ENCODE results near the gene PALLD. TPM values are rescaled to one million over a fixed set of nuclear protein-coding genes. Genes with fewer than 3 reads are reported as not detected.
A peak's percentile ranks its signal among the peaks of the same experiment; 100 is the strongest.

The PALLD gene
- total RNA-seq, 2 experiments from 2014 or later, result 1.5 to 3.7 TPM

- Mint-ChIP-seq H3K4me1 (peaks cover 39% of the 10 kb centered on the region), H3K27me3 (peaks cover 7% of the 10 kb centered on the region), H3K9me3 (ENCODE audit: low read depth) (peaks cover 3% of the 10 kb centered on the region), H3K4me3 (no peak overlapping the region), H3K36me3 (peaks cover 3% of the 10 kb centered on the region), H3K27ac (no peak overlapping the region)
- CTCF ChIA-PET, result no interaction called here
- DNase-seq (no peak), ATAC-seq (no peak)
These were observed 360.2 kb downstream of the PALLD start for GRCh38 chr4:168857009-168857408.

- DNase-seq, result no peak
- Mint-ChIP-seq H3K4me3 (no peak overlapping the region), H3K4me1 (peaks cover 38% of the 10 kb centered on the region), H3K36me3 (peaks cover 3% of the 10 kb centered on the region), H3K9me3 (ENCODE audit: low read depth) (peaks cover 3% of the 10 kb centered on the region), H3K27ac (no peak overlapping the region), H3K27me3 (peaks cover 7% of the 10 kb centered on the region)
- CTCF ChIA-PET, result interaction anchor here (0.7 kb wide), 1 partner anchor 25 kb away, joined by 3 read pairs; no protein-coding TSS in a partner anchor
- ATAC-seq, result no peak
These were observed 360.9 kb downstream of the PALLD start for GRCh38 chr4:168857546-168858314.

GRCh38 chr4:168859100-168859499 is 362.2 kb downstream of the PALLD start:
- Mint-ChIP-seq H3K4me3 (no peak overlapping the region), H3K36me3 (peaks cover 5% of the 10 kb centered on the region), H3K4me1 (peaks cover 38% of the 10 kb centered on the region), H3K27ac (no peak overlapping the region), H3K27me3 (peaks cover 5% of the 10 kb centered on the region), H3K9me3 (ENCODE audit: low read depth) (peaks cover 3% of the 10 kb centered on the region)
- no peak for DNase-seq
- ATAC-seq, result no peak
- CTCF ChIA-PET, result no interaction called here

- ATAC-seq (peak; percentile 65), DNase-seq (no peak)
- CTCF ChIA-PET, result no interaction called here
- no peak overlapping the region for H3K4me3 Mint-ChIP-seq
- H3K9me3 Mint-ChIP-seq (ENCODE audit: low read depth), result peaks cover 3% of the 10 kb centered on the region
- peaks cover 5% of the 10 kb centered on the region for H3K36me3 Mint-ChIP-seq
- H3K27me3 Mint-ChIP-seq, result peaks cover 5% of the 10 kb centered on the region
- H3K4me1 Mint-ChIP-seq, result peaks cover 38% of the 10 kb centered on the region
- no peak overlapping the region for H3K27ac Mint-ChIP-seq
These were observed 363.2 kb downstream of the PALLD start for GRCh38 chr4:168859888-168860694.

- Mint-ChIP-seq H3K27ac (no peak overlapping the region), H3K4me3 (no peak overlapping the region), H3K36me3 (peaks cover 2% of the 10 kb centered on the region), H3K9me3 (ENCODE audit: low read depth) (peaks cover 3% of the 10 kb centered on the region), H3K4me1 (peaks cover 38% of the 10 kb centered on the region), H3K27me3 (peaks cover 5% of the 10 kb centered on the region)
- no peak for ATAC-seq
- no peak for DNase-seq
- CTCF ChIA-PET, result no interaction called here
These were observed 364.0 kb downstream of the PALLD start for GRCh38 chr4:168860827-168861226.

- Mint-ChIP-seq H3K4me1 (peaks cover 36% of the 10 kb centered on the region), H3K9me3 (ENCODE audit: low read depth) (no peaks in the 10 kb centered on the region), H3K27me3 (peaks cover 5% of the 10 kb centered on the region), H3K27ac (peak overlapping the region; percentile 16), H3K36me3 (peaks cover 2% of the 10 kb centered on the region), H3K4me3 (no peak overlapping the region)
- no peak for DNase-seq
- ATAC-seq, result peak; percentile 43
- CTCF ChIA-PET, result no interaction called here
These were observed 367.1 kb downstream of the PALLD start for GRCh38 chr4:168863719-168864647.

- Mint-ChIP-seq H3K36me3 (peaks cover 4% of the 10 kb centered on the region), H3K27ac (no peak overlapping the region), H3K4me3 (no peak overlapping the region), H3K9me3 (ENCODE audit: low read depth) (no peaks in the 10 kb centered on the region), H3K4me1 (peaks cover 36% of the 10 kb centered on the region), H3K27me3 (peaks cover 5% of the 10 kb centered on the region)
- no peak for ATAC-seq
- no peak for DNase-seq
- CTCF ChIA-PET, result no interaction called here
These were observed 368.1 kb downstream of the PALLD start for GRCh38 chr4:168864821-168865541.

GRCh38 chr4:168865854-168866253 is 369.0 kb downstream of the PALLD start:
- Mint-ChIP-seq H3K9me3 (ENCODE audit: low read depth) (no peaks in the 10 kb centered on the region), H3K36me3 (peaks cover 4% of the 10 kb centered on the region), H3K4me3 (no peak overlapping the region), H3K27me3 (peaks cover 2% of the 10 kb centered on the region), H3K27ac (no peak overlapping the region), H3K4me1 (peaks cover 28% of the 10 kb centered on the region)
- CTCF ChIA-PET, result no interaction called here
- no peak for ATAC-seq
- no peak for DNase-seq

GRCh38 chr4:168866635-168867034 is 369.8 kb downstream of the PALLD start:
- peaks cover 2% of the 10 kb centered on the region for H3K27me3 Mint-ChIP-seq
- no peak overlapping the region for H3K4me3 Mint-ChIP-seq
- H3K9me3 Mint-ChIP-seq (ENCODE audit: low read depth), result no peaks in the 10 kb centered on the region
- CTCF ChIA-PET, result no interaction called here
- H3K4me1 Mint-ChIP-seq, result peaks cover 28% of the 10 kb centered on the region
- DNase-seq (no peak), ATAC-seq (no peak)
- peaks cover 4% of the 10 kb centered on the region for H3K36me3 Mint-ChIP-seq
- no peak overlapping the region for H3K27ac Mint-ChIP-seq

- no peaks in the 10 kb centered on the region for H3K9me3 Mint-ChIP-seq (ENCODE audit: low read depth)
- no peak overlapping the region for H3K27ac Mint-ChIP-seq
- no peak for DNase-seq
- peaks cover 7% of the 10 kb centered on the region for H3K27me3 Mint-ChIP-seq
- CTCF ChIA-PET, result no interaction called here
- peaks cover 28% of the 10 kb centered on the region for H3K4me1 Mint-ChIP-seq
- ATAC-seq, result no peak
- peaks cover 5% of the 10 kb centered on the region for H3K36me3 Mint-ChIP-seq
- H3K4me3 Mint-ChIP-seq, result no peak overlapping the region
These were observed 370.3 kb downstream of the PALLD start for GRCh38 chr4:168867128-168867527.

- Mint-ChIP-seq H3K27me3 (peaks cover 9% of the 10 kb centered on the region), H3K36me3 (peaks cover 3% of the 10 kb centered on the region), H3K27ac (no peak overlapping the region), H3K4me1 (peaks cover 20% of the 10 kb centered on the region), H3K4me3 (no peak overlapping the region), H3K9me3 (ENCODE audit: low read depth) (no peaks in the 10 kb centered on the region)
- CTCF ChIA-PET, result no interaction called here
- DNase-seq (no peak), ATAC-seq (no peak)
These were observed 371.4 kb downstream of the PALLD start for GRCh38 chr4:168868044-168868781.

- DNase-seq (no peak), ATAC-seq (no peak)
- Mint-ChIP-seq H3K4me1 (peaks cover 17% of the 10 kb centered on the region), H3K9me3 (ENCODE audit: low read depth) (no peaks in the 10 kb centered on the region), H3K4me3 (no peak overlapping the region), H3K36me3 (peaks cover 3% of the 10 kb centered on the region), H3K27ac (no peak overlapping the region), H3K27me3 (peaks cover 11% of the 10 kb centered on the region)
- CTCF ChIA-PET, result interaction anchor here (1.0 kb wide), 1 partner anchor 38 kb away, joined by 3 read pairs; no protein-coding TSS in a partner anchor
These were observed 371.9 kb downstream of the PALLD start for GRCh38 chr4:168868802-168869201.

All from activated CD8-positive, alpha-beta memory T cell treated with anti-CD3 and anti-CD28 coated beads, Interleukin-2, amount 10 ng/mL, durations not matched to agents 7 days and 5 days (primary cell).